Panc1 (cell line): Measurements from ENCODE around the gene USP10. TPM values are rescaled to one million over a fixed set of nuclear protein-coding genes. Genes with fewer than 3 reads are reported as not detected.

Experiments
- ATAC-seq: fragments of 200-7000 bp; cut with Tn5 transposase; 2 replicates; pipeline ENCODE4 v1.9.1; 2020; ENCODE audit warnings: mild to moderate bottlenecking, moderate library complexity
- BruUV-seq: library from RNA; stranded (reverse); fragments of 400-500 nt; replicated peaks from 2 replicates; lab custom pipeline; 2021; lab: Mats Ljungman, UMichigan
- CTCF ChIA-PET: fragments of 300-600 bp; sonication (Branson Sonifier 250); formaldehyde crosslinking; loops from one replicate; lab custom pipeline; 2022; ENCODE audit warnings: antibody characterized with exemption; lab: Charles Lee
- POLR2A ChIA-PET: fragments of 300-600 bp; sonication (Branson Sonifier 250); formaldehyde crosslinking; loops from one replicate; lab custom pipeline; 2022; ENCODE audit warnings: antibody characterized with exemption; lab: Charles Lee
- DNase-seq: peaks from one replicate; pipeline ENCODE4 v3.0.0-alpha.2; 2010; ENCODE audit warnings: low read depth, low spot score
- H3K27ac ChIP-seq: 2 replicates; pipeline ENCODE4 v1.5.1; 2011; ENCODE audit warnings: mild to moderate bottlenecking, low read length, inconsistent platforms
- H3K27me3 ChIP-seq: fragments of 200-500 bp; sonication (Bioruptor generic); 2 replicates; pipeline ENCODE4 v1.6.0; 2014; ENCODE audit warnings: low read length, inconsistent platforms; ENCODE audit not compliant: control insufficient read depth, insufficient read depth
- H3K36me3 ChIP-seq: fragments of 200-500 bp; sonication (Bioruptor generic); 2 replicates; pipeline ENCODE4 v1.5.1; 2014; ENCODE audit warnings: inconsistent platforms, mild to moderate bottlenecking, low read length, moderate library complexity; ENCODE audit not compliant: control insufficient read depth, insufficient read depth
- H3K4me1 ChIP-seq: 2 replicates; pipeline ENCODE4 v1.5.1; 2011; ENCODE audit warnings: inconsistent platforms, mild to moderate bottlenecking, low read length, moderate library complexity; ENCODE audit not compliant: control insufficient read depth, insufficient read depth
- H3K4me3 ChIP-seq, 2 experiments: 2 replicates each; pipeline ENCODE4 v1.5.1; 2011 to 2012; ENCODE audit warnings: low read depth in 2 of 2, low read length in 2 of 2, mild to moderate bottlenecking in 2 of 2, inconsistent platforms in 1 of 2, moderate library complexity in 1 of 2
- H3K9me3 ChIP-seq: fragments of 200-500 bp; sonication (Bioruptor generic); 2 replicates; pipeline ENCODE4 v1.5.1; 2014; ENCODE audit warnings: low read depth, mild to moderate bottlenecking, inconsistent platforms, low read length, moderate library complexity; ENCODE audit not compliant: control insufficient read depth, insufficient read depth
- CTCF ChIP-seq: fragments of 450-650 bp; IDR thresholded peaks from 2 replicates; pipeline ENCODE4 v1.5.1; 2017; ENCODE audit warnings: mild to moderate bottlenecking
- POLR2AphosphoS5 ChIP-seq: IDR thresholded peaks from 2 replicates; pipeline ENCODE4 v1.6.1; 2012; ENCODE audit warnings: mild to moderate bottlenecking, low read depth, low read length, moderate library complexity
- REST ChIP-seq, 2 experiments: IDR thresholded peaks; 2 replicates each; pipeline ENCODE4 v1.6.1; 2011 to 2012; ENCODE audit warnings: low read depth in 2 of 2, control low read depth in 1 of 2, low read length in 1 of 2, mild to moderate bottlenecking in 1 of 2, moderate library complexity in 1 of 2; ENCODE audit not compliant: insufficient read depth in 1 of 2
- SIN3A ChIP-seq: IDR thresholded peaks from 2 replicates; pipeline ENCODE4 v1.6.1; 2012; ENCODE audit warnings: low read depth, mild to moderate bottlenecking, low read length, moderate library complexity, borderline replicate concordance; ENCODE audit not compliant: insufficient read depth
- TCF7L2 ChIP-seq: IDR thresholded peaks from 2 replicates; pipeline ENCODE4 v1.6.1; 2011; ENCODE audit warnings: mild to moderate bottlenecking, low read depth, low read length, inconsistent platforms
- in situ Hi-C: cut with HindIII; loops from 2 replicates; pipeline ENCODE4 v1.10.0; 2016; ENCODE audit warnings: low sequenced_read_pairs, low pct_unique_long_range_greater_than_20kb
- intact Hi-C: fragments of 100-400 bp; cut with micrococcal nuclease; formaldehyde crosslinking; loops from one replicate; pipeline ENCODE4 v1.10.0; 2022; ENCODE audit not compliant: unreplicated experiment
- total RNA-seq: library from RNA; stranded (reverse); gene quantifications from one replicate; pipeline ENCODE4 v1.2.1, GENCODE V29; 2021; ENCODE audit not compliant: unreplicated experiment

Gene USP10
- total RNA-seq, 1 experiment from 2014 or later: 77.4 TPM

GRCh38 chr16:84778720-84779119, 78.9 kb downstream of the USP10 start:
- H3K27ac ChIP-seq: no peak overlapping the region
- H3K36me3 ChIP-seq: peaks cover 4% of the 10 kb centered on the region; the same call in 1 of the 2 replicates
- in situ Hi-C loops: no loop called here
- no peak for TF ChIP-seq POLR2AphosphoS5
- no peak for TF ChIP-seq TCF7L2
- TF ChIP-seq SIN3A: no peak
- TF ChIP-seq CTCF: no peak
- TF ChIP-seq REST (IDR thresholded peaks at IDR 0.05; ENCODE audit: insufficient read depth in 1 of 2, low read depth in 2 of 2, low read length in 1 of 2): no peak
- no peaks in the 10 kb centered on the region for H3K9me3 ChIP-seq
- POLR2A ChIA-PET: no interaction called here
- DNase-seq: no peak
- BruUV-seq: no TSS peak
- H3K27me3 ChIP-seq: no peaks in the 10 kb centered on the region
- CTCF ChIA-PET: no interaction called here
- H3K4me3 ChIP-seq: no peak overlapping the region
- ATAC-seq: no peak
- no peaks in the 10 kb centered on the region for H3K4me1 ChIP-seq
- intact Hi-C loops: no loop called here

- POLR2A ChIA-PET: no interaction called here
- H3K36me3 ChIP-seq: peaks cover 4% of the 10 kb centered on the region; the same call in 1 of the 2 replicates
- DNase-seq (no peak), ATAC-seq (no peak)
- H3K4me1 ChIP-seq: no peaks in the 10 kb centered on the region
- H3K4me3 ChIP-seq: no peak overlapping the region
- in situ Hi-C loops (no loop called here), intact Hi-C loops (no loop called here)
- no peak for TF ChIP-seq REST (IDR thresholded peaks at IDR 0.05; ENCODE audit: insufficient read depth in 1 of 2, low read depth in 2 of 2, low read length in 1 of 2)
- no peak for TF ChIP-seq TCF7L2
- H3K27ac ChIP-seq: no peak overlapping the region
- no TSS peak for BruUV-seq
- H3K9me3 ChIP-seq: no peaks in the 10 kb centered on the region
- CTCF ChIA-PET: no interaction called here
- H3K27me3 ChIP-seq: no peaks in the 10 kb centered on the region
Measured at GRCh38 chr16:84780063-84780462, 80.3 kb downstream of the USP10 start.
